GM18520 (cell line): ENCODE measurements around the gene B3GNT4.
"Not testable (repeated sequence)": the region's sequence is repeated elsewhere in the genome, so short reads cannot be mapped to it uniquely, and the experiment has no call there.

Experiments used
- ATAC-seq: cut with Tn5 transposase; IDR thresholded peaks from one replicate; pipeline ENCODE4 v1.9.1; 2021; ENCODE audit not compliant: unreplicated experiment

The B3GNT4 gene

GRCh38 chr12:122187466-122187865 is 16.0 kb upstream of the B3GNT4 start:
- ATAC-seq = no peak

- no peak for ATAC-seq
Observed at GRCh38 chr12:122189626-122190475, 13.7 kb upstream of the B3GNT4 start.

DNA sequence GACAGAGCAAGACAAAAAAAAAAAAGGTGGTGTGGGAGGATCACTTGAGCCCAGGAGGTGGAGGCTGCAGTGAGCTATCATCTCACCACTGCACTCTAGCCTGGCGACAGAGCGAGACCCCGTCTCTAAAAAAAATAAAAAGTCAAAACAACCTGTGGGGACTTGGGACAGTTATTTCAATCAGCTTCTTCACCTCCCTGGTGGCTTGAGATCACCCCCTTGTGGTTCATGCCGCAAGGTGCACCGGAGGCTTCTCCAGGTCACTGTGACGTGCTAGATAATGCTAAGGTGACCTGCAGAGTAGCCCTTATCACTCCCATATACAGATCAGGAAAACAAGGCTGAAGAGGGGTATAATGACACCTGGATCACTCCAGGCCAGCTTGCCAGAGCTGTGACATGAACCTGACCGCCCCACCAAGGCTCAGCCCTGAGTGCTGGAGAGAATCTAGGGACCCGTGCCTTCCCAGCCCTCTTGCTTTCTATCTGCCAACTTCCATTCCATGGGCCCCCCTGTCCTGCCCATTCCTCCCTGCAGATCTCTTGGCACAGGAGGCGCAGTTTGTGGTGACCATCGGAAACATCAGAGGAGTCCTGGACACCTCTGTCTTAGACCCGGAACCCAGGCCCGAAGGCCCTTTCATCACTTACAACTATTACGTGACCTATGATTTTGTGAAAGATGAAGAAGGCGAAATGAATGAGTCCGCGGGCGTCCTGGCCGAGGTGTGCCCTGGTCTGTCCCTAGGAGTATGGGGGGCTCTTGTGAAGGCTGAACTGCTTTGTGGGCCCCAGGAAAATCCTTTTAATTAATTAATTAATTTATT is 12.5 kb upstream of the B3GNT4 start:
- no peak for ATAC-seq

- no peak for ATAC-seq
Observed at GRCh38 chr12:122192441-122192840, 11.1 kb upstream of the B3GNT4 start.

DNA sequence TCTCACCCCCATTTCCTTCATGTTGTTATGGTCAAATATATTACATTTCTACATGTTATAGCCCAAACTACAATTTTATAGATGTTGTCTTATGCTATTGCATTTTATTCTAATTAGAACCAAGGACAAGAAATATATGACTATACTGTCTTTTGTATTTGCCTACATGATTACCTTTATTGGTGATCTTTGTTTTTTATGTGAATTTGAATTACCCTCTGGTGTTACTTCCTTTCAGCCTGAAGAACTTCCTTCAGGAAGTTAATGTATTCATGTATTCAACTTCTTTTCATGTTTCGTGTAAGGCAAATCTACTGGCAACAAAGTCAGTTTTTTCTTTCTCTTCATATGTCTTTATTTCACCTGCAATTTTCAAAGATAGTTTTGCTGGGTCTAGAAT is 8.7 kb upstream of the B3GNT4 start:
- ATAC-seq = no peak

DNA sequence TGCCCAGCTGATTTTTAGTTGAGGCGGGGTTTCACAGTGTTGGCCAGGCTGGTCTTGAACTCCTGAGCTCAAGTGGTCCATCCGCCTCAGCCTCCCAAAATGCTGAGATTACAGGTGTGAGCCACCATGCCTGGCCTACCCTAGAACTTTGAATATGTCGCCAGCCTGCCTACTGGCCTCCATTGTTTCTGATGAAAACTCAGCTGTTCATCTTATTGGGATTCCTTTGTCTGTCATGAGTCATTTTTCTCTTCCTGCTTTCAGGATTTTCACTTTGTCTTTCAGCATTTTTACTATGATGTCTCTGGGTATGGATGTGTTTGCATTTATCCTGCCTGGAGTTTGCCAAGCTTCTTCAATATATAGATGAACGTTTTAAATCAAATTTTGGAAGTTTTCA is 8.1 kb upstream of the B3GNT4 start:
- no peak for ATAC-seq

DNA sequence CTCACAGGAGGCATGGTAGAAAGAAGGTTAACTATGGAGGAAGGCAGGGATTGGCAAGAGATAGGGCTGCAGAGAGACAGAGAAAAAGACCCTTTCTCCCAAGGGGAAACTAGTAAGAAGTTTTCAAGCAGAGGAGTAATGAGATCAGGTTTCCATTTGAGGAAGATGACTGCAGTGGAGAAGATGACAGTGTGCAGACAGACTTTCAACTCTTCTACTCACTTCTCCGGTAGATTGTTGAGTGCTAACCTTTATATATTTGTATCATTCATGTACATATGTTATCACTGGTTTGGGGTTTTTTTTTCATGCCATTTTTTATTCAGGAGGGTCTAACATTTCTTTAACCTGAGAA is 5.9 kb upstream of the B3GNT4 start:
- no peak for ATAC-seq

GRCh38 chr12:122199484-122200355 is 3.8 kb upstream of the B3GNT4 start:
- no peak for ATAC-seq

DNA sequence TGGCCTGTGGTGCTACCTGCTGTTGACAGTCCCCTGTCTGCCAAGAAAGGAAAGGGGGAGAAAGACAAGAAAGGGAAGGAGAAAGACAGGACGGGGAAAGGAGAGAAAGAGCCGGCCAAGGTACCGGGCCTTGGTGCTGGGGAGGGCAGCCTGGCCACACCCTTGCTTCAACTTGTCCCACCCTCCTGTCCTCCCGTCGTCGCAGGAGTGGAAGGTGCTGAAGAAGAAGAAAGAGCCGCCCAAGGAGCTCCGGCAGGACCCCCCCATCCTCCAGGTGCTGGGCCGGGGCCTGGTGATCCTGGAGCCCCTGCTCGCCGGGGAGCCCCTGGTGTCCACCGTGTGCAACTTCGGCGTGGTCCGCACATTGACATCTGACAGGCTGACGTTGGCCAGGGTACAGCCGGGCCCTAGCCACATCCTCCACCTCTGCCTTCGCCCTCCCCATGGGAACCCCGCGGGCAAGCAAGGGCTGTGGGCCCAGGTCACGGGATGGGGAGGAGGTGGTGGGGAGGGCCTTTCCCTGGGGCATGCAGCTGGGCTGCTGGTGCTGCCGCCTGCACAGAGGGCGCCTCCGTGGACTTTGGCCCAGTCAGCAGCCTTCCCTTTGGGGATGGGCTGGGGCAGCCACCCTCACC is 2.9 kb upstream of the B3GNT4 start:
- ATAC-seq = no peak

DNA sequence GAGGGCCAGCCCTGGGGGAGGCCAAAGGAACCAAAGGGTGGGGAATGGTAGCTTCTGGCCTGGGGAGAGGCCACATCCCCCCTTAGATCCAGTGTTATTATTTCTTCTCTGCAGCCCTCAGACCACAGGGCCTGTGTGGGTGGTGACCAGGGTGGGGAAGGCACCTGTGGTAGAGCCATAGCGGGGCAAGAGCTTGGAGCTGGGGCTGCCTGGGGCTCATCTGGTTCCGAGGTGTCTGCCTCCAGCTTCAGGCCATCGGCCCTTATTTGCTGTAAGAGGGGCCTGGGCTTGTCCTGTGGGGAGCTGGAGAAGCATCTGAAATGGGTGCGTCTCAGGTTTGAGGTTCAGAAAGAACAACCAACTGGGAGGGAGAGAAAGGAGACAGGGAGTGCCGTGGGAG is 2.1 kb upstream of the B3GNT4 start:
- no peak for ATAC-seq

GRCh38 chr12:122202017-122202416 is 1.5 kb upstream of the B3GNT4 start:
- no peak for ATAC-seq

DNA sequence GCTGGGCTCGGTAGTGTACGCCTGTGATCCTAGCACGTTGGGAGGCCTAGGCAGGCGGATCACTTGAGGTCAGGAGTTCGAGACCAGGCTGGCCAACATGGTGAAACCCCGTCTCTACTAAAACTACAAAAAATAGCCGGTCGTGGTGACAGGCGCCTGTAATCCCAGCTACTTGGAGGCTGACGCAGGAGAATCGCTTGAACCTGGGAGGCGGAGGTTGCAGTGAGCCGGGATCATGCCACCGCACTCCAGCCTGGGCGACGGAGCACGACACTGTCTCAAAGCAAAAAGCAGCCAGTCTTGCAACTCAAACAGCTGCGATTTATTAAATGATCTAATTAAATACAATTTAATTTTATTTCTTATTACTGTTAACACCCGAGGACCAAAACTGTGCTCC is 698 bp upstream of the B3GNT4 start:
- ATAC-seq = not testable (repeated sequence)

DNA sequence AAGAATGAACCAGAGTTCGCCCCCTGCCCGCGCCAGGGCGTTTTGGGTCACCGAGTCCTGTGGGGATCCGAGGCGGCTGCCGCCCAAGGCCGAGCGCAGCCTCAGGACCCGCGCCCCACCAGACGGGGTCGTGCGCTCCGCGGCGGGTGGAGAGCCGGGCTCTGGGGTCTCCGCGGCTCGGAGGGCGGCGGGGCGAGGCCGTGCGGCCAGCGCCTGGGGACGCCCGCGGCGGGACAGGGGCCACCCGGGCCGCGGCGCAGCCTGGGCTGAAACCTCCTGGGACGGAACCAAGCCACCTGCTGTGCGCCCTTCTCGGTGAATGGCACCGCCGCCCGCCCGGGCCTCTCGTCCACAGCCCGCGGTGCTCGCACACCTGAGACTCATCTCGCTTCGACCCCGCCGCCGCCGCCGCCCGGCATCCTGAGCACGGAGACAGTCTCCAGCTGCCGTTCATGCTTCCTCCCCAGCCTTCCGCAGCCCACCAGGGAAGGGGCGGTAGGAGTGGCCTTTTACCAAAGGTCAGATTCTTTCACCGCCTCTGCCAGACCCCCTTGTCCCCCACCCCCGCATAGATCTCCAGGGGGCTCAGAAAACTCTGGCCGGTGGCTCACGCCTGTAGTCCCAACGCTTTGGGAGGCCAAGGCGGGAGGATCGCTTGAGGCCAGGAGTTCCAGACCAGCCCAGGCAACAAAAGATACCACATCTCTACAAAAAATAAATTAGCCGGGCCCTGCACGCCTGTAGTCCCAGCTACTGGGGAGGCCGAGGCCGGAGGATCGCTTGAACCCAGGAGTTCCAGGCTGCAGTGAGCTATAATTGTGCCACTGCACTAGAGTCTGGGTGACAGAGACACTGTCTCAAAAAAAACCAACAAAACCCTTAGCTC is 901 bp downstream of the B3GNT4 start:
- no peak for ATAC-seq

DNA sequence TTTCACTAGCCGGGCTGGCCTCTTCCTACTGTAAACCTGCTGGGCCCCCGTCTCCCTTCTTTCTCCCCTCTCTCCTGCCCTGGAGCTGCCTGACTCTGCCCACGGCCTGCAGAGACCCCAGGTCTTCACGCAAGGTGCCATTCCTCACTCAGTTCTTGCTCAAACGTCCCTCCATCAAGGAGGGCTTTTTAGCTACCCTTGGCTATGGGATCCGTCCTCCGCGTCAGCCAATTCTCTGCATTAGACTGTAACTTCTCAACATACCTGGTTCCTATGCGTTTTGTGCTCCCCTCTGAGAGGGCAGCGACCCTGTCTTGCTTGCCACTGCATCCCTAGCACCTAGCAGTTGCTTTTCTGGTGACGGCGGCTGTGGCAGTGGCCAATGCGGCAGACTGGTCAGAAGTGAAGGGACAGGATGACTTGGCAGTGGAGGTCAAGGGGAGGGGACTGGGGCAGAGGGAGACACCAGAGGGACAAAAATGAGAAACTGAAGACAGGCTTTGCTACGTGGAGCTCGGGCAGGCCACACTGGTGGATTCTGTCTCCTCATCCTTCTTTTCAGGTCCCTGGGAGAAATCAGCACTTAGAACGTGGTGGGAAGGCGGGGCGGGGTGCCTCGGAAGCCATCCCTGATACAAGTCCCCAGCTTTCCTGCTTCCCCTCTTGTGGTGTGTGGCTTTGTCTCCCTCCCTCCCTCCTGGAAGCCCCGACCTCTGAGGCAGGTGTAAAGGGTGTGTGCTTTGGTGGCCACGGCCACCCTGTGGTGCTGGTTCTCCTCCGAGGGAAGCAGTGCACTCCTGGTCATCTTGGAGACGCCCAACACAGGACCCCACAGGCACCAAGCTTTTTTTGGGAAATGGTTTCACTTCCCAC is 1.8 kb downstream of the B3GNT4 start:
- ATAC-seq = no peak

DNA sequence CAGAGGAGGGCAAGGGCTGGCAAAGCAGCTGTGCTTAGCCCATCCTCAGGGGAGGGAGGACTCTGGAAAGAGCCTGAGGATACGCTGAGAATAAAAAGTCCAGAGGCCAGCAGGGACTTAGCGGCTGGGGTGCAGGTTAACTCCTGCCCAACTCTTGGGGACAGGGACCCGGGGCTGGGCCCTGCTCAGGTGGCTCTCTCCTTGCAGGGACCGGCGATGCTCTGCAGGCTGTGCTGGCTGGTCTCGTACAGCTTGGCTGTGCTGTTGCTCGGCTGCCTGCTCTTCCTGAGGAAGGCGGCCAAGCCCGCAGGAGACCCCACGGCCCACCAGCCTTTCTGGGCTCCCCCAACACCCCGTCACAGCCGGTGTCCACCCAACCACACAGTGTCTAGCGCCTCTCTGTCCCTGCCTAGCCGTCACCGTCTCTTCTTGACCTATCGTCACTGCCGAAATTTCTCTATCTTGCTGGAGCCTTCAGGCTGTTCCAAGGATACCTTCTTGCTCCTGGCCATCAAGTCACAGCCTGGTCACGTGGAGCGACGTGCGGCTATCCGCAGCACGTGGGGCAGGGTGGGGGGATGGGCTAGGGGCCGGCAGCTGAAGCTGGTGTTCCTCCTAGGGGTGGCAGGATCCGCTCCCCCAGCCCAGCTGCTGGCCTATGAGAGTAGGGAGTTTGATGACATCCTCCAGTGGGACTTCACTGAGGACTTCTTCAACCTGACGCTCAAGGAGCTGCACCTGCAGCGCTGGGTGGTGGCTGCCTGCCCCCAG is 2.8 kb downstream of the B3GNT4 start:
- no peak for ATAC-seq

GRCh38 chr12:122206976-122207375 is 3.5 kb downstream of the B3GNT4 start:
- ATAC-seq = no peak

- no peak for ATAC-seq
Observed at GRCh38 chr12:122207391-122207790, 3.9 kb downstream of the B3GNT4 start.
